BJ (cell line): Measurements from ENCODE around the gene FAM241A. TPM values are rescaled to one million over a fixed set of nuclear protein-coding genes. Genes with fewer than 3 reads are reported as not detected.

Experiments used
- CTCF ChIA-PET: fragments of 350-600 bp; formaldehyde crosslinking; extraction: SDS; loops from one replicate; lab custom pipeline; 2021; ENCODE audit warnings: antibody characterized with exemption, inconsistent platforms; lab: Yijun Ruan, JAX
- POLR2A ChIA-PET: fragments of 300-600 bp; sonication (Branson Sonifier 250); formaldehyde crosslinking; extraction: SDS; loops from one replicate; lab custom pipeline; 2021; ENCODE audit warnings: antibody characterized with exemption; lab: Charles Lee
- DNase-seq: peaks from one replicate; pipeline ENCODE4 v3.0.0-alpha.2; 2011; ENCODE audit warnings: low read depth
- H3K27me3 ChIP-seq: 2 replicates; pipeline ENCODE4 v1.6.0; 2011; ENCODE audit warnings: low read length; ENCODE audit not compliant: control insufficient read depth, insufficient read depth
- H3K36me3 ChIP-seq: 2 replicates; pipeline ENCODE4 v1.5.1; 2011; ENCODE audit warnings: low read length; ENCODE audit not compliant: control insufficient read depth, insufficient read depth
- H3K4me3 ChIP-seq: 2 replicates; pipeline ENCODE4 v1.5.1; 2011; ENCODE audit warnings: low read depth, mild to moderate bottlenecking, control low read depth, low read length
- polyA plus RNA-seq: library from polyadenylated mRNA; depleted of rRNA; stranded (reverse); fragments of >200 nt; gene quantifications from 2 replicates; pipeline ENCODE4 v1.2.3, GENCODE V29; 2011
- TF ChIP-seq, protein P1 (sequence below): IDR thresholded peaks from 2 replicates; pipeline ENCODE4 v1.5.1; 2011; ENCODE audit warnings: low read depth, mild to moderate bottlenecking, control low read depth, inconsistent platforms, low read length, moderate library complexity; ENCODE audit not compliant: insufficient read depth

FAM241A gene
- polyA plus RNA-seq, 1 experiment: 0.45 TPM

- no peaks in the 10 kb centered on the region for H3K36me3 ChIP-seq
- no peaks in the 10 kb centered on the region for H3K27me3 ChIP-seq
- no peak overlapping the region for H3K4me3 ChIP-seq
- POLR2A ChIA-PET: interaction anchor here (0.6 kb wide), 1 partner anchor 765 kb away, joined by 4 read pairs; no protein-coding TSS in a partner anchor
- CTCF ChIA-PET: interaction anchor here (1.2 to 2.5 kb wide), 4 partner anchors 12 to 40 kb away, joined by 3 to 11 read pairs (median 6); no protein-coding TSS in a partner anchor
- DNase-seq: no peak
- TF ChIP-seq, protein P1, sequence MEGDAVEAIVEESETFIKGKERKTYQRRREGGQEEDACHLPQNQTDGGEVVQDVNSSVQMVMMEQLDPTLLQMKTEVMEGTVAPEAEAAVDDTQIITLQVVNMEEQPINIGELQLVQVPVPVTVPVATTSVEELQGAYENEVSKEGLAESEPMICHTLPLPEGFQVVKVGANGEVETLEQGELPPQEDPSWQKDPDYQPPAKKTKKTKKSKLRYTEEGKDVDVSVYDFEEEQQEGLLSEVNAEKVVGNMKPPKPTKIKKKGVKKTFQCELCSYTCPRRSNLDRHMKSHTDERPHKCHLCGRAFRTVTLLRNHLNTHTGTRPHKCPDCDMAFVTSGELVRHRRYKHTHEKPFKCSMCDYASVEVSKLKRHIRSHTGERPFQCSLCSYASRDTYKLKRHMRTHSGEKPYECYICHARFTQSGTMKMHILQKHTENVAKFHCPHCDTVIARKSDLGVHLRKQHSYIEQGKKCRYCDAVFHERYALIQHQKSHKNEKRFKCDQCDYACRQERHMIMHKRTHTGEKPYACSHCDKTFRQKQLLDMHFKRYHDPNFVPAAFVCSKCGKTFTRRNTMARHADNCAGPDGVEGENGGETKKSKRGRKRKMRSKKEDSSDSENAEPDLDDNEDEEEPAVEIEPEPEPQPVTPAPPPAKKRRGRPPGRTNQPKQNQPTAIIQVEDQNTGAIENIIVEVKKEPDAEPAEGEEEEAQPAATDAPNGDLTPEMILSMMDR: no peak
These were observed 67.8 kb downstream of the FAM241A start for GRCh38 chr4:112213091-112213490.

- peak; percentile 65 for DNase-seq
- Histone ChIP-seq H3K27me3 (no peaks in the 10 kb centered on the region), H3K36me3 (no peaks in the 10 kb centered on the region), H3K4me3 (no peak overlapping the region)
- TF ChIP-seq, protein P1: no peak
- CTCF ChIA-PET: interaction anchor here (0.9 to 2.5 kb wide), 9 partner anchors 11 to 41 kb away, joined by 3 to 11 read pairs (median 3); partner anchors contain the start of gene AP1AR
- POLR2A ChIA-PET: interaction anchor here (0.6 kb wide), 1 partner anchor 765 kb away, joined by 4 read pairs; no protein-coding TSS in a partner anchor
These were observed 68.6 kb downstream of the FAM241A start for GRCh38 chr4:112213856-112214255.

DNA sequence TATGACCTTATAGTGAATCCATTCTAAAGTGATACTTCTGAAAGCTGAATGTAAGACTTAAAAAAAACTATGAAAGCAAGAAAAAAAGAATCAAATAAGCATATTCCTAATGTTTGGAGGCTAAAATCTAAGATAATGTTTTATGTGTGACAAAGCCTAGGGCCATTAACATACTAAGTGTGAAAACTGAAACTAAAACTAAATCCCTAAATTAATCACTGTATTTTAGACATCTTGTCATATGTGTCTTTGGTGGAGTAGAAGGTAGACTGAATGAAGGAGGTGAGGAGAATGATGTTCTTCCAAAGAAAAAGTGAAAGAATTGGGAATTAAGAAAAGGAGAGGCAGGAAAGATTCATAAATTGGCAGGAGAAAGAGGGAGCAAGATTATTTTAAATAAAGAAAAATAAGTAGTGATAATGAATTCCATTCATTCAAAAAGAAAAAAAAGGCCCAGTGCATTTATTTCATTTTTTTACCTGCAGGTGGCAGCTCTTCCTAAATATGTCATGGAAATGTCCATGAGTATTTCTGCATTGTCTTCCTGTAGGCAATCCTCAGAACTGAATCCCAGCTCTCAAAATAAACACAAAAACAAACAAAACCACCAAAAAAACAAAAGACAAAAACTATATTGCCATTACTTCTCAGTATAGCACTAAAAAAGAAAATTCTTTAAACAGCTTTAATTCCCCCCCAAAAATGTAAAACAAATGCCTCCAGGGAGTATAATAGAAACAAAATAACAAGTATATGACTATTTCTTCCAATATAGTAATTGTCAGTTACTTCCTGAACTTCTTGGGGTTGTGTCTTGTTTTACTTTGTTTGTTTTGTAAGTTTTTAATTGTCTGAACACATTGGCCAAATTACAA is 69.4 kb downstream of the FAM241A start:
- no peak overlapping the region for H3K4me3 ChIP-seq
- H3K36me3 ChIP-seq: no peaks in the 10 kb centered on the region
- ChIA-PET CTCF (interaction anchor here (0.9 to 2.5 kb wide), 10 partner anchors 10 to 42 kb away, joined by 3 to 11 read pairs (median 3); partner anchors contain the start of gene AP1AR), POLR2A (no interaction called here)
- no peaks in the 10 kb centered on the region for H3K27me3 ChIP-seq
- TF ChIP-seq, protein P1: peak; percentile 32
- DNase-seq: no peak

DNA sequence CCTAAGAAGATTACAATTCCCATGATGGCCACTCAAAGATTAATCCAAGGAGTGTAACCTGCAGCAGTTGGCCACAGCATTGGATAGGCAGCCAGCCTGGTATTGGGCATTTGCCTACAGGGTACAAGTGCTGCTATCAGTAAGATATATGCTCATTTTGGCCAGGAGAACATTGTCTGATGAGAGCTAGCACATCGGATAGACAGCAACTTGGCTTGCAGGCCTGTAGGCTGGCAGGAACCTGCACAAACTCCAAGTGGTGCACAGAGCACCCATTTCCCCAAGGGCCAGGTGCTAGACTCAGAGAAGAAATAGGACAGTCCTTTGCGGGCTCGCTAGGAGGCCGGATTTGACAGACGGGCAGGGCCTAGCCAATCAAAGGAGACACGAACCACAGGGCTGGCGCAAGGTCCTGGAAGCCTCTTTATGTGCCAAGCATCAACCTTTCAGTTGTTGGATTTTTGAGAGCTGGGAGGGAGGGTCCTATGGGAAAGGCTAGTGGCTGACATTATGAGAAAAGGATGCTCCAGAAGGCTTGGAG is 74.6 kb downstream of the FAM241A start:
- ChIA-PET POLR2A (no interaction called here), CTCF (interaction anchor here (0.8 to 1.1 kb wide), 2 partner anchors 12 to 535 kb away, joined by 3 to 4 read pairs; no protein-coding TSS in a partner anchor)
- H3K4me3 ChIP-seq: no peak overlapping the region
- H3K36me3 ChIP-seq: no peaks in the 10 kb centered on the region
- DNase-seq: no peak
- TF ChIP-seq, protein P1: no peak
- no peaks in the 10 kb centered on the region for H3K27me3 ChIP-seq
